HG02970 (cell line): Measurements from ENCODE around the gene LRRC2.
"Not testable (repeated sequence)": the region's sequence is repeated elsewhere in the genome, so short reads cannot be mapped to it uniquely, and the experiment has no call there.

Source experiments
- ATAC-seq: cut with Tn5 transposase; IDR thresholded peaks from one replicate; pipeline ENCODE4 v1.9.1; 2021; ENCODE audit warnings: mild to moderate bottlenecking, moderate library complexity, moderate number of reproducible peaks; ENCODE audit not compliant: unreplicated experiment, low FRiP score

The LRRC2 gene

DNA sequence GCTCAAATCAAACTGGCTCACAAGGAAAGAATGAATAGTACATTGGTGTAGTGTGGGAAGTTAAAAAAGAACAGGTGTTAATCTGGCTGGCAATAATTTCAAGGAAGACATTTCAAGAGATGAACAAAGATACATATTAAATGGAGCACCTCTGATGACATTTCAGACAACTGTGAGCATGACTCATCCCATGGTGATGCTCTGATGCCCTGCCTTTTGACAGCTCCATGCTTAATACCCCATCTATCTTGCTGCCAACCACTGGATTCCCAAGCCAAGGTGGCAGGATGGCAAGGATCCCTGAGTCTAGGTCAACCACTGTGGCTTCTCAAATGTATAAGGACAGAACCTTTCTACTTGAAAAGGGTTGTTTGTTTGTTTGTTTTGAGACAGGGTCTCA, 29.3 kb downstream of the LRRC2 start:
- ATAC-seq = no peak

DNA sequence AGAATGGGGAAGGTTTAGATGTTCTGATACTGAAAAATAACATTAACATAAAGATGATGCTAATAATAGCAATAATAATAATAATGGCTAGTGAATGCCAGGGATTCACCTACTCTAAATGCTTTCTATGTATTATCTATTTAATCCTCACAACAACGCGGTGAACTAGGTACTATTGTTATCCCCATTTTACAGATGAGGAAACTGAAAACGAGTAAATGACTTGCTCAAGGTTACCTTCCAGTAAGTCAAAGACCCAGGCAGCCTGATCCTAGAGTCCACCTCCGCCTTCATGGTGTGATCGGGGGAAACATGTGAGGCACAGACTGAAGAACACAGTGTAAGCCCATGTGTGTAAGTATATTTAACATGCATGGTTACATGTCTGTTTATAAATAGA, 30.4 kb downstream of the LRRC2 start:
- no peak for ATAC-seq

DNA sequence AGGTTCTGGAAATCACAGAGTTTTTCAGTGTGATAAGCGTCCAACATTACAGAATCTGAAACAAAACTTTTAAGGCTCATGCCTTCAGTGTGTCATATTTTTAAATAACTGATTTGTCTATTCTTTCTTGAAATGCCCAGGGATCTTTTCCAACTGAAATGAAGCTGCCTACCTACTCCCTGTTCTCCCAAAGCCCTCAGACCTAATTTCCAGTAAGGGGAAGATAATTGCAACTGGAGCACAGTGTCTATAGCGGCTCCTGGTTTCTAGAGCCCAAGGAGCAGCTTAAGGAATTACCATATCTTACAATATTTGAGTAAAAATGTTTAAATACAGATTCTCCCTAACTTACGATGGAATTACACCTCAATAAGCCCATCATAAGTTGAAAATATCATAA, 33.0 kb downstream of the LRRC2 start:
- no peak for ATAC-seq

DNA sequence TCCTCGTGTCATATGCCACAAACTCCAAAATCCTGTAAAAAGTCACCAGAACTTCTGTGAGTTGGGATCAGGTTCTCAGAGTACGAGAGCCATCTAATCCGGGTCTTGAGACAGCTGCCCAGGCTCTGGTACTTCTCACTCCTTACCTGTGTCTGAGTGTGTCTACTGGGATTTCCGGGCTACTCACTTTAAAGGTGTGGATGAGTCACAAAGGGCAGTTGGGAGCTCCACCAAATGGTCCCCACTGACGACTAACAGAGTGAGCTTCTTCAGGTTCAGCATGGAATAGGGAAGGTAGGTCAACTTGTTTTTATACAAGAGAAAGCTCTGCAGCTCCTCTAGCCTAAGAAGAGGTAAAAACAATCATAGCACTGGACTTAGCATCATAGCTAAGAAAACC, 38.9 kb downstream of the LRRC2 start:
- no peak for ATAC-seq

DNA sequence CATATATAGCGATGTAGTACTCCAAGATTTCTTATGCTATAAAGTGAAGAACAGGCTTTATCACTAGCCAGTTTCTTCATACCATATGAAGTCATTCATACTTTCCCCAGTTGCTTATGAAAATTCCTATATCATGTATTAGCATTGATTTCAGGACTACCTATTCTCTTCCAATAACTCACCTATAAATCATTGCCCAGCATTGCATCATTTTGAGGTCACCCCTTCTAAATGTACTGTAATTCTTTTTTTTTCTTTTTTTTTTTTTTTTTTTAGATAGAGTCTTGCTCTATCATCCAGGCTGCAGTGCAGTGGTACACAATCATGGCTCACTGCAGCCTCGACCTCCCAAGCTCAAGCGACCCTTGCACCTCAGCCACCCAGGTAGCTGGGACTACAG, 41.3 kb downstream of the LRRC2 start:
- ATAC-seq = no peak

DNA sequence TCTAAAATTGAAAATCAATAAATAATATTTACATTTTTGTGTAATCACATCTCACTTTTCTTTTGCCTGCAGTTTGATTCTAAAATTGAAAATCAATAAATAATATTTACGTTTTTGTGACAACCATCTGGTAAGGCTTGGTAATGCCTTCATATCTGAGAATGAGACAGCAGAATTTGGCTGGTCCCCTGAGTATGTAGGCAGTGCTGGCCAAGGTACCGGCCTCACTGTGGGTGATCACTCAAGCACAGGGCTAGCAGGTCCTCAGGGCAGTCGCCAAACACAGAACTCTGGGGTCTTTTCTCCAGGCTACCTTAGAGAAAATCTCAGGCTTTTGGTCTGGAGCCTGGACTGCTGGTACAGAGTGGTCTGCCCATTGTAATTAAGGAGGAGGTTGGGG, 42.1 kb downstream of the LRRC2 start:
- no peak for ATAC-seq

DNA sequence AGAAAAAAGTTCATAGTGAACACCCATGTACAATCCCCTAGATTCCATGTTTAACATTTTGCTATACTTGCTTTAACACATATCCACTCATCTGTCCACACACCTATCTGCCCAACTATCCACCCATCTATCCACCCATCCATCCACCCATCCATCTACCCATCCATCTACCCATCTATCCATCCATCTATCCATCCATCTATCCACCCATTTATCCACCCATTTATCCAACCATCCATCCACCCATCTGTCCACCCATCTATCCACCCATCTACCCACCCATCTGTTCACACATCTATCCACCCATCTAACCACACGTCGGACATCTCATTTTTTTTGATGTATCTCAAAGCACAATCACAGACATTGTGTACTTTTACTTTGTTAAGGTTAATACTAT, 42.5 kb downstream of the LRRC2 start:
- ATAC-seq = no peak

DNA sequence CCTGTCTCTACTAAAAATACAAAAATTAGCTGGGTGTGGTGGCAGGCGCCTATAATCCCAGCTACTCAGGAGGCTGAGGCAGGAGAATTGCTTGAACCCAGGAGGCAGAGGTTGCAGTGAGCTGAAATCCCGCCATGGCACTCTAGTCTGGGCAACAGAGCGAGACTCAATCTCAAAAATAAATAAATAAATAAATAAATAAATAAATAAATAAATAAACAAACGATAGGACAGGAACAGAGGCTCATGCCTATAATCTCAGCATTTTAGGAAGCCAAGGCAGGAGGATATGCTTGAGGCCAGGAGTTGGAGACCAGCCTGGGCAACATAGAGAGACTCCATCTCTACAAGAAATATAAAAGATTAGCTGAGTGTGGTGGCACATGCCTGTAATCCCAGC, 43.9 kb downstream of the LRRC2 start:
- not testable (repeated sequence) for ATAC-seq

DNA sequence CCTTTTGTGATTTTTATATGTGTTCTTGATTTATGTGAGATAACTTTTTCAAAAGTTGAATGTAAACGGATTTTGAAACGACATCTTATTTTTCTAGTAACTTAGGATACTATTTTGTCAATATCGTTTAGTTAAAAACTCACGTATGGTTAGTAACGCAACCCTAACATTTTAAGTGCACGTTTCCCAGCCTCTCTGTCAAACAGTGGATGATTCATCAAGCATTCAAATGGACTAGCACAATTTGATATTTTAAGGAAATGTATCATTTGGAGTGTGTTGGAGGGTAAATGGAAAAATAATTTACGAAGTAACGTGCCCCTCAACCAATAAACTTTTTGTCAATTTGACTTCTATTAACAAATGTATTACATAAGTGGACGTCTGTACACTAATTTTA, 45.0 kb downstream of the LRRC2 start:
- ATAC-seq = no peak

DNA sequence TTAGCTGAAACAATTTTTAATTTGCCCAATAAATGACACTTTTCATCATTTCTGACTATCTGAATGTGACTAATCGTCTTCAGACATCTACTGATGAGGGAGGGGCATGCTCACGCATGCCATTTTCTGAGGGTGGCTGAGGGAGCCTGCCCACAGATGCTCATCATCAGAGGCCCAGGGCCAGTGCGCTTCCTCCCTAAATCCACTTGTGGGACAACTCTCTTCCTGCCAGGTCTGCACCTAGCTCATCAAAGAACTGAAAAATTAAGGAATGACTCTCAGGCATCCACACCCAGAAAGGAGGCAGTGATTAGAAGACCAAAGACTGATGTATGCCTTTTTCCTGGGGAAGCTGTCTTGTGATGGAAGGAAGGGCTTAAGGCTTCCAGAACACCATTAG, 45.6 kb downstream of the LRRC2 start:
- ATAC-seq = no peak

DNA sequence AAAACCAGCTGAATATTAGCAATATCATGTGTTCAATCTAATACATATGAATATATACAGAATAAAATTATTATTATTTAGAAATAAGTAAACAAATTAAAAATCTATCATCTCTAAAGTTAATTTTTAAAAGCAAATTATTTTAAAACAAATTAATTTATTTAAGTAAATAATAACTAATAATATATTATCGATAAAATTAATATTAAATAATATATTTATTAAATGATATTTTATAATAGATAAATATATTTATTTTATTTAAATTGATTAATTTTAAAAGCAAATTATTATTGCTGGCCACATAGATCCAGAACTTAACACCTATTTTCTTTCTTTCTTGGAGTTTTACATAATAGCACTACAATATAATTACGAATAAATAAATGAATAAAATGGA, 46.1 kb downstream of the LRRC2 start:
- ATAC-seq = no peak

DNA sequence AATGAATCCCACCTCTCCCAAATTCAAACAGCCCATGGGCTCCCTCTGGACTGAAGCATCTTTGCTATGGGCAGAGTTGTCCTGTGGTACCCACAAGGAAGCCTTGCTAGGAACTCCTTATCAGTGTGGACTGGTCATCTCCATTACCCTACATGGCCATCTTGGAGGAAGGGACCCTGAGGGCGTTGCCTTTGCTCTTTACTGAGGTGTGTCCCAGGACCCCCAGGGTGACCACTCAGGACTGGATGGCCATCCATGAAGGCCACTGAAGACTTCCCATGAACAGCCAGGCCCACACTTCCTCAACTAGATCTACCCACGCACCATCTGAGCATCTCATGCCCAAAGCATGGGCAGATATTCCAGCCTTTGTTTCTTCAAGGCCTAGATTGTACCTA, 48.3 kb downstream of the LRRC2 start:
- no peak for ATAC-seq

DNA sequence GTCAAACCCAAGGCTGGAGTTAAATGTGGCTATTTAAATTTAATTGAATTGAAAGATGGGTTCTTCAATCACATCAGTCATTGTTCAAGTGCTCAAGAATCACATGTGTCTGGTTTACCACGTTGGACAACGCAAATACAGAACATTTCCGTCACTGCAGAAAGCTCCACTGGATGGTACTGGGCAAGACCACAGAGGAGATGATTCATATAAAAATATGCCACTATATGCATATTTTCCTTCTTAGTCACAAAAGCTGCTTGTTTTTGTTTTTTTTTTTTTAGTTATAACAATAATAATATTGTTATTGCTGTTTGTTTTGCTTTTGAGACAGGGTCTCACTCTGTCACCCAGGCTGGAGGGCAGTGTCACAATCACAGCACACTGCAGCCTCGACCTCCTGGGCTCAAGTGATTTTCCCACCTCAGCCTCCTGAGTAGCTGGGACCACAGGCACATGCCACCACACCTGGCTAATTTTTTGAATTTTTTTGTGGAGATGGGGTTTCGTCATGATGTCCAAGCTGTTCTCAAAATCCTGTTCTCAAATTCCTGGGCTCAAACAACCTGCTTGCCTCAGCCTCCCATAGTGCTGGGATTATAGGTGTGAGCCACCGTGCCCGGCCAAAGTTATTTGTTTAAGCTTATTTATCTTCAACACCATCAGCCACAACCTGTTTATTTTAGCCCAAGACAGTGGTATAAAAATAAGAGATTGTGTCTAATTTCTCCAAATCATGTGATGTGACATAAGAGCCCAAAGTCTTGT, 48.9 kb downstream of the LRRC2 start:
- ATAC-seq = no peak

DNA sequence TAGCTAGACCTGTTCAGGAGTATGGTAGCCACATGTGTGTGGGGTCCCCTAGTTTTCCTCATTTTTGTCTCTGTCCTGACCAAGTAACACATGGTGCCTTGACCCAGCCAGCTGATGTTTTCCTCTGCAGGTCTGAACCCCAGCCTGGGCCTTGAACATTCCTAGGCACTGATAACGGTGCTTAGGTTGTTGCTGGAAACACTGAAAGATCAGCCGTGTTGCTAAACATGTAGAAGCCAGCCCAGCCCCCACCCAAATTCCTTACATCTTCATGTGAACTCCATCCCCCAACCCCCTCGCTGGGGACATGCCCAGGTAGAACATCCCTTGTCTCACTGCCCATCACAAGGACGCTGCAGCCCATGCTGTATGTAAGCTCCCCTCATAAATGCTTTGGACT, 49.6 kb downstream of the LRRC2 start:
- ATAC-seq = no peak

DNA sequence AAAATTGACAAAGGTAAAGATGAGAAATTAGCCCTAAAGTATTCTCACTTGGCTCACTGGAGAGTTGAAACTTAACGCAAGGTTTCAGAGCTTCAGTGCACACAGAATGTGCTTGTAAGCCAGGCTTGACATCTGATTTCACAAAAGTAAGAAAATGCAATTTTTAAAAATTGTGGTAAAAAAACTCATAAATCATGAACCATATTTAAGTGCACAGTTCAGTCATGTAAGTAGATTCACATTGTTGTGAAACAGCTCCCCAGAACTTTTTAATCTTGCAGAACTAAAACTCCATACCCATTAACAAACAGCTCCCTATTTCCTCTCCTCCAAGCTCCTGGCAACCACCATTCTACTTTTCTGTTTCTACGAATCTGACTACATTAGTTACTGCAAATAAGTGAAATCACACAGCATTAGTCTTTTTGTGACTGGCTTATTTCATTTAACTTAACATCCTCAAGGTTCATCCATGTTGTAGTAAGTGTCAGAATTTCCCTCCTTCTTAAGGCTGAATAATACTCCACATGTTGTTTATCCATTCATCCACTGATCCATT, 53.8 kb downstream of the LRRC2 start:
- no peak for ATAC-seq

DNA sequence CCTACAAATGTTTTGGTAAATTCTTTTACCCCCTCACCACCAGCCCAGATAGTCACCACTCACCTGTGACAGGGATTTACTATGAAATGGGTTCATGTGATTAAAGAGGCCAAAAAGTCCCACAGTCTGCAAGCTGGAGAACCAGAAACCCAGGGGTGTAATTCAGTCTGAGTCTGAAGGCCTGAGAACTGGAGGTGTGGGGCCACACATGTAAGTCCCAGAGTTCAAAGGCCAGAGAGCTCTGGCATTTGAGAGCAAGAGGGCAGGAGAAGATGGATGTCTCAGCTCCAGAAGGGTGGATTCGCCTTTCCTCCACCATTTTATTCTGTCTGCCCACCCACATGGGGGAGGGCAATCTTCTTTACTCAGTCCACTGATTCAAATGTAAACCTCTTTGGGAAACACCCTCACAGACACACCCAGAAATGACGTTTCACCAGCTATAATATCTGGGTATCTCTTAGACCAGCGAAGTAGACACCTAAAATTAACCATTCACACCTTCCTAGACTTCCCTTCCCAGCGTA, 56.4 kb downstream of the LRRC2 start:
- ATAC-seq = no peak

DNA sequence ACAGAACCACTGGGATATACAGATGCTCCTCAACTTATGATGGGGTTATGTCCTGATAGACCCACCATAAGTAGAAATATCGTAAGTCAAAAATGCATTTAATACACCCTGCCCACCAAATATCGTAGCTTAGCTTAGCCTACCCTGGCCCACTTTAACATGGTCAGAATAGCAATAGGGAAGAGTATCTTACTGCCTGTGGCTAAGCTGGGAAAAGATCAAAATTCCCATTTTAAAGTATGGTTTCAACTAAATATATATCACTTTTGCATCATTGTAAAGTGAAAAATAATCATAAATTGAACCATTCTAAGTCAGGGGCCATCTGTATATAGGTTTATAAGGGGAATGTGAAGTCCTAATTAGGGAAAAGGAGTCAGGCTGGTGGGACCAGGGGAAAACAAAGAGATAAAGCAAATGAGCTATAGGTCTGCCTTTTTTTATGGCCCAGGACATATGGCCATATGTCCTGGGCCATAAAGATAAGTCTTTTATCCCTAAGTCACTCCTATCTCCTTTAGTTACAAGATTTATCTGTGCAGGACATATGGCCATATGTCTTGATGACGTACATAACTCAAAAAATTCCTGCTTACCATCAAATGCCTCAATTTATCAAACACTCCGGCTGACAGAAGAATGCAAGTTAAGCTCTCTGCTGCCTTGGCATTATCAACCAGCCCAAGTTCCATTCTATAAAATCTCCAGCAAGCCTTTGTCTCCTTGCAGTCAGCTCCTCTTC, 57.1 kb downstream of the LRRC2 start:
- no peak for ATAC-seq

DNA sequence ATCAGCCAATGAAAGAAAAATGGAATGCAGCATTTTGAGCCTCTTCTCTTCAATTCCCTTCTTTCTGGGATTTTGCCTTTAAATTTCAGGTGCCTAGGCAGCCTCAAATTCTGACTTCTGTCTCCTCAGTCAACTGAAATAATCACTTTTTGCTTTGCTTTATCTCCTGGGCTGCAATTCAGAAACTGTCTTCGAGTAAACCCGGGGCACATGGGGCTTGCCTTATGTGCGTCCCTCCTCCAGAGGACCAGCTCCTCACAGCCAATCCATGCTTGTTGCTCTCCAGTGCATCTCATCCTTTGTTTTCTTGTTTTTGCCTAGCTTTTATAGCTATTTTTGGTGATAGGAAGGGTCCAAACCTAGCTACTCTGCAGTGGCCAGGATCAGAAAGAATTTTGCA, 59.6 kb downstream of the LRRC2 start:
- no peak for ATAC-seq

DNA sequence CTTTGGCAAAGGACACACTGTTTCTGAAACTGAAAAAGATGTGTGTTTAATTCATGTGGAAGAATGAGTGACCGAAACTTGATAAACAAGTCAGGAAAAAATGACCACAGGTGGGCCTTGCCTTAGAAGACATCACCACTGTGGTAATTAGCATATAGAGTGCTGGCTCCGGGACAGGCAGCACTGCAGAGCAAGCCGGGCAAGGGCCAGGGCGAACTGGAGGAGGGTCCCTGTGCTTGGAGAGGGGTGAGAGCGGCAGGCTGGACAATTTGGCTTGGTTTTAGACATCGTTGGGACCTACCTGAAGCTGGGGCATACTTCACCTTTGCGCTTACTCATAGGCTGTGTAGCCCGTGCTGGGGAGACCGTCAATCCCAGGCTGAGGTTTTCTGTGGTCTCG, 60.1 kb downstream of the LRRC2 start:
- no peak for ATAC-seq

DNA sequence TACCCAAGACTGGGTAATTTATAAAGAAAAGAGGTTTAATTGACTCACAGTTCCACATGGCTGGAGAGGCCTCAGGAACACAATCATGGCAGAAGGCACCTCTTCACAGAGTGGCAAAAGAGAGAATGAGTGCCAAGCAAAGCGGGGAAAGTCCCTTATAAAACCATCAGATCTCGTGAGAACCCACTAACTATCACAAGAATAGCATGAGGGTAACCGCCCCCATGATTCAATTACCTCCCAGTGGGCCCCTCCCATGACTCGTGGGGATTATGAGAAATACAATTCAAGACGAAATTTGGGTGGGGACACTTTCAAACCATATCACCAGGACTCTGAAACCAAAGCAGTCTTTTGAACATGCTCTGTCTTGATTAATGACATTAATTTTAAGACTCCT, 61.3 kb downstream of the LRRC2 start:
- ATAC-seq = no peak

DNA sequence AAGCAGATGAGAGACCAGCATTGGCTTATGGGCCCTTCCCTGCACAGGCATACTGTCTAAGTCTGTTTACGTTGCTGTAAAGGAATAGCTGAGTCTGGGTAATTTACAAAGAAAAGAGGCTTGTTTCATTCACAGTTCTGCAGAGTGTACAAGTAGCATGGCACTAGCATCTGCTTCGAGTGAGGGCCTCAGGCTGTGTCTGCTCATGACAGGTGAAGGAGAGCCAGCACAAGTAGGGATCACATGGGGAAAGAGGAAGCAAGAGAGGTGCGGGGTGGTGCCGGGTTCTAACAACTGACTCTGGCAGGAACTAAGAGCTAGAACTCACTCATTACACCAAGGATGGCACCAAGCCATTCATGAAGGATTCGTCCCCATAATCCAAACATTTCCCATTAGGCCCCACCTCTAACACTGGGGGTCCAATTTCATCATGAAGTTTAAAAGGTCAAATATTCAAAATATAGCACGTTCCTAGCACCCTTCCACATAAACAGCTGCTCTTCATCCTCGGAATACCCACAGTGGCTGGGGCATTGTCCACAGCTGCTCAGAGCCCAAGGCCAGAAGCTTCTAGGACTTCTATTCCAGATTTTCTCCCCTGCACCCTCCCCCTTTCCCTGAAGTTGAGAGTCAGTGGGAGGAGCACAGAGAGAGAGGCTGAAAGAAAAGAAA, 62.8 kb downstream of the LRRC2 start:
- ATAC-seq = no peak
